Measurements from ENCODE around the gene HKDC1.

HKDC1 gene

DNA sequence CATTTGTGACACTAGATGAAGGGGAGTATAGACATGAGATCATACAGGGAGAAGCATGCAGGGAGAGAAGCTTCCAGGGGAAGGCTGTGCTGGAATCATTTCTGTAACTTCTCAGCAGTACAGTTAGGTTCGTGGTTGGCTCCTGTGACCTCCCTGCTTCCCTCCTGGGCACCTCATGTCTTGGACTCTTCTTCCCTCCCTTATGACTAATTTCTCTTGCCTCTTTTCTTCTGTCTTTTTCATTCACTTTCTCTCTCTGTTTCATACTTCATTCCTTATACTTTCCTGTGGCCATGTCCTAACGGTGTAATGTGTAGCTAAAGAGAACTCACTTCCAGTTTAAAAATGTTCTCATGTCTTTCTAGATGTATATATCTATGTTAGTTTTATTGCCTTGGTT is 19.1 kb upstream of the HKDC1 start:
- H3K36me3 ChIP-seq (ENCODE audit: control insufficient read depth, insufficient read depth, low read length): peaks cover 70% of the 10 kb centered on the region
- H3K9me3 ChIP-seq (ENCODE audit: control insufficient read depth, low read length): no peaks in the 10 kb centered on the region
- H3K4me3 ChIP-seq (ENCODE audit: extremely low read depth, insufficient read depth, low read length, poor library complexity, severe bottlenecking): no peak overlapping the region
- H3K27ac ChIP-seq (ENCODE audit: low read depth, low read length, severe bottlenecking): no peak overlapping the region
- H3K4me1 ChIP-seq (ENCODE audit: control insufficient read depth, insufficient read depth, low read length, poor library complexity, severe bottlenecking): no peaks in the 10 kb centered on the region
- 93% methylated on average over 1 of the region's 2 CpGs; no CpG with 5 or more reads in 1 of the 2 experiments for WGBS, 2 experiments (ENCODE audit: insufficient coverage in 2 of 2)

DNA sequence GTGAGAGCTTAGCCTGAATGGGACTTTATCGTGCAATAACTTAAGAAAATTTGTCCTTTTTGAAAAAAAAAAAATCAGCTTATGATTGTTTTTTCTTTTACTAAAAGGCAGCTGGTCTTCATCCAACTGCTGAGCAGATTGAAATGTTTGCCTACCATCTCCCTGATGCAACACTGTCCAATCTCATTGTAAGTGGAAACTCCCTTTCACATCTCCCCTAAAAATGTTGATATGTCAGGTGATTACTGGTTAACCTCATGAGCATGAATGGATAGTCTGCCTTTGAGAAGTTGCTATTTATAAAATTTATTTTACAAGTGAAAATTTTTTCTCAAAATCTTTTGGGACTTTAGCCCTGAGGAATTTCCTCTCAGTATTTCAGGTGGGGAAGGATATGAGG is 17.8 kb upstream of the HKDC1 start:
- no CpG with 5 or more reads among the region's 1 CpG for WGBS, 2 experiments (ENCODE audit: insufficient coverage in 2 of 2)
- H3K36me3 ChIP-seq (ENCODE audit: control insufficient read depth, insufficient read depth, low read length): peaks cover 61% of the 10 kb centered on the region
- H3K9me3 ChIP-seq (ENCODE audit: control insufficient read depth, low read length): no peaks in the 10 kb centered on the region

DNA sequence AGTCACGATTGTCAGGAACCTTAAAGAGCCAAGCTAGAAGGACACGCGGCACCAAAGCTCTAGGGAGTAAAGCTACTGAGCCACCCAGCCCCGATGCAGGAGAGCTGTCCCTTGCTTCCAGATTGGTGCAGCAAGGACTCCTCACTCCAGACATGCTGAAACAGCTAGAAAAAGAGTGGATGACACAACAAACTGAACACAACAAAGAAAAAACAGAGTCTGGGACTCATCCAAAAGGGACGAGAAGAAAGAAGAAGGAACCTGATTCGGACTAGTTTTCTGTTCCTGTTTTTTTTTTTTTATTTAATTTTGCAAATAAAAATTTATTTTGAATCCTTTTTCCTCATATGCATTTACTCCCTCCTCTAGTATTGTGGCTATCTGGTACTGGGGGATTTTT is 11.4 kb upstream of the HKDC1 start:
- peaks cover 36% of the 10 kb centered on the region for H3K36me3 ChIP-seq (ENCODE audit: control insufficient read depth, insufficient read depth, low read length)
- no peak overlapping the region for H3K27ac ChIP-seq (ENCODE audit: low read depth, low read length, severe bottlenecking)
- peaks cover 5% of the 10 kb centered on the region for H3K4me1 ChIP-seq (ENCODE audit: control insufficient read depth, insufficient read depth, low read length, poor library complexity, severe bottlenecking)
- H3K4me3 ChIP-seq (ENCODE audit: extremely low read depth, insufficient read depth, low read length, poor library complexity, severe bottlenecking): no peak overlapping the region
- H3K9me3 ChIP-seq (ENCODE audit: control insufficient read depth, low read length): no peaks in the 10 kb centered on the region
- 100% methylated on average over 3 to 4 of the region's 6 CpGs for WGBS, 2 experiments (ENCODE audit: insufficient coverage in 2 of 2)

More for the DNA sequence above, 17.8 kb upstream of the HKDC1 start:
- Histone ChIP-seq H3K27ac (ENCODE audit: low read depth, low read length, severe bottlenecking) (no peak overlapping the region), H3K4me1 (ENCODE audit: control insufficient read depth, insufficient read depth, low read length, poor library complexity, severe bottlenecking) (no peaks in the 10 kb centered on the region), H3K4me3 (ENCODE audit: extremely low read depth, insufficient read depth, low read length, poor library complexity, severe bottlenecking) (no peak overlapping the region)

- 71 to 100% methylated on average over 1 to 3 of the region's 3 CpGs for WGBS, 2 experiments (ENCODE audit: insufficient coverage in 2 of 2)
- no peak overlapping the region for H3K4me3 ChIP-seq (ENCODE audit: extremely low read depth, insufficient read depth, low read length, poor library complexity, severe bottlenecking)
- peaks cover 25% of the 10 kb centered on the region for H3K36me3 ChIP-seq (ENCODE audit: control insufficient read depth, insufficient read depth, low read length)
- H3K27ac ChIP-seq (ENCODE audit: low read depth, low read length, severe bottlenecking): no peak overlapping the region
- peaks cover 5% of the 10 kb centered on the region for H3K4me1 ChIP-seq (ENCODE audit: control insufficient read depth, insufficient read depth, low read length, poor library complexity, severe bottlenecking)
- peaks cover 5% of the 10 kb centered on the region for H3K9me3 ChIP-seq (ENCODE audit: control insufficient read depth, low read length)
Observed at GRCh38 chr10:69209787-69210484, 10.2 kb upstream of the HKDC1 start.

- Histone ChIP-seq H3K4me3 (ENCODE audit: extremely low read depth, insufficient read depth, low read length, poor library complexity, severe bottlenecking) (no peak overlapping the region), H3K9me3 (ENCODE audit: control insufficient read depth, low read length) (peaks cover 5% of the 10 kb centered on the region), H3K36me3 (ENCODE audit: control insufficient read depth, insufficient read depth, low read length) (peaks cover 20% of the 10 kb centered on the region), H3K4me1 (ENCODE audit: control insufficient read depth, insufficient read depth, low read length, poor library complexity, severe bottlenecking) (peaks cover 8% of the 10 kb centered on the region), H3K27ac (ENCODE audit: low read depth, low read length, severe bottlenecking) (no peak overlapping the region)
- WGBS, 2 experiments (ENCODE audit: insufficient coverage in 2 of 2): 69% methylated on average over 2 of the region's 2 CpGs; no CpG with 5 or more reads in 1 of the 2 experiments
Observed at GRCh38 chr10:69211104-69211503, 9.0 kb upstream of the HKDC1 start.

DNA sequence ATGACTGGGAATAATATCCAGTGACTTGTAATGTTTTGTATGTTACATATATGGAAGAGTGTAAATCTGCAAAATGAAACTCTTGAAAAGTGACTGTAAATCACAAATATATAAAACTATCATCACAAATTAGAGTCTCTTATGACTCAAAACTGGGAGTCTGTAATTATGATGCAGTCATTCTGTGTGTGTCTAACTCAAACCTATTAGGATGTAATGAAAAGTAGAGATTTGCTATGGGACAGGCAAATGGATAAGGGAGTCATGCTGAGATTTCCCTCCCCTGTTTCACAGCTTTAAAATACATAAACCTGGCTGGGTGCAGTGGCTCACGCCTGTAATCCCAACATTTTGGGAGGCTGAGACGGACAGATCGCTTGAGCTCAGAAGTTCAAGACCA is 8.6 kb upstream of the HKDC1 start:
- no peak overlapping the region for H3K27ac ChIP-seq (ENCODE audit: low read depth, low read length, severe bottlenecking)
- peaks cover 5% of the 10 kb centered on the region for H3K9me3 ChIP-seq (ENCODE audit: control insufficient read depth, low read length)
- peaks cover 20% of the 10 kb centered on the region for H3K36me3 ChIP-seq (ENCODE audit: control insufficient read depth, insufficient read depth, low read length)
- whole genome bisulfite sequencing, 2 experiments (ENCODE audit: insufficient coverage in 2 of 2): 100% methylated on average over 3 of the region's 3 CpGs
- peaks cover 11% of the 10 kb centered on the region for H3K4me1 ChIP-seq (ENCODE audit: control insufficient read depth, insufficient read depth, low read length, poor library complexity, severe bottlenecking)
- no peak overlapping the region for H3K4me3 ChIP-seq (ENCODE audit: extremely low read depth, insufficient read depth, low read length, poor library complexity, severe bottlenecking)

- H3K36me3 ChIP-seq (ENCODE audit: control insufficient read depth, insufficient read depth, low read length): peaks cover 2% of the 10 kb centered on the region
- H3K4me1 ChIP-seq (ENCODE audit: control insufficient read depth, insufficient read depth, low read length, poor library complexity, severe bottlenecking): peaks cover 16% of the 10 kb centered on the region
- H3K4me3 ChIP-seq (ENCODE audit: extremely low read depth, insufficient read depth, low read length, poor library complexity, severe bottlenecking): no peak overlapping the region
- no peak overlapping the region for H3K27ac ChIP-seq (ENCODE audit: low read depth, low read length, severe bottlenecking)
- WGBS, 2 experiments (ENCODE audit: insufficient coverage in 2 of 2): 83 to 98% methylated on average over 2 to 3 of the region's 5 CpGs
- peaks cover 5% of the 10 kb centered on the region for H3K9me3 ChIP-seq (ENCODE audit: control insufficient read depth, low read length)
Observed at GRCh38 chr10:69213591-69214311, 6.4 kb upstream of the HKDC1 start.

GRCh38 chr10:69214666-69215131 is 5.4 kb upstream of the HKDC1 start:
- Histone ChIP-seq H3K4me3 (ENCODE audit: extremely low read depth, insufficient read depth, low read length, poor library complexity, severe bottlenecking) (no peak overlapping the region), H3K9me3 (ENCODE audit: control insufficient read depth, low read length) (peaks cover 5% of the 10 kb centered on the region), H3K4me1 (ENCODE audit: control insufficient read depth, insufficient read depth, low read length, poor library complexity, severe bottlenecking) (peaks cover 20% of the 10 kb centered on the region), H3K27ac (ENCODE audit: low read depth, low read length, severe bottlenecking) (no peak overlapping the region), H3K36me3 (ENCODE audit: control insufficient read depth, insufficient read depth, low read length) (no peaks in the 10 kb centered on the region)
- WGBS, 2 experiments (ENCODE audit: insufficient coverage in 2 of 2): 100% methylated on average over 1 of the region's 6 CpGs; no CpG with 5 or more reads in 1 of the 2 experiments

GRCh38 chr10:69215405-69216171 is 4.5 kb upstream of the HKDC1 start:
- no peak overlapping the region for H3K4me3 ChIP-seq (ENCODE audit: extremely low read depth, insufficient read depth, low read length, poor library complexity, severe bottlenecking)
- peaks cover 20% of the 10 kb centered on the region for H3K4me1 ChIP-seq (ENCODE audit: control insufficient read depth, insufficient read depth, low read length, poor library complexity, severe bottlenecking)
- H3K27ac ChIP-seq (ENCODE audit: low read depth, low read length, severe bottlenecking): no peak overlapping the region
- no peaks in the 10 kb centered on the region for H3K36me3 ChIP-seq (ENCODE audit: control insufficient read depth, insufficient read depth, low read length)
- H3K9me3 ChIP-seq (ENCODE audit: control insufficient read depth, low read length): peaks cover 5% of the 10 kb centered on the region
- 78 to 80% methylated on average over 7 to 8 of the region's 10 CpGs for WGBS, 2 experiments (ENCODE audit: insufficient coverage in 2 of 2)

DNA sequence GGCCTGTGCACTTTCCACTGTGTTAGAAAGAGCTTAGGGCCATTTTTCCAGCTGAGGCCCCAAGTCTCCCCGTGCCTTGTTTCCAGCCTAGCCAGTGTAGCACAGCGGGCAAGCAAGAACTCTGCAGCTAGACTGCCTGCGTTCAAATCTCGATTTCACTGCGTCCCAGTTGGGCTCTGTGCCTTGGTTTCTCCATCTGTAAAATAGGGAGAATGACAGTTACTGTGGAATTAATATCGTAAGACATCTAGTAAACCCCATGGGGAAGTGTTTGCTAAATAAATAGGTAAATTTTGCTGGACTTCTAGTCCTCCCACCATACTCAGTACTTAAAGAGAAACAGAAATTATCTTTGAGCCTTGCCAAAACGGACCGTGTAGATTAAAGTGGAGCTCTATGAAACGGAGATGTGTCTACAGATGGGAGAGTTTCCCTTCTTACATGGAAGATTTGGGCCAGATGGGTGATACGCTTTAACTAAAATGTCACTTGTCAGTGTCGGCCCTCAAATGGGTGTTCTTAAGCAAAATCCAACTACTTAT is 3.5 kb upstream of the HKDC1 start:
- H3K4me3 ChIP-seq (ENCODE audit: extremely low read depth, insufficient read depth, low read length, poor library complexity, severe bottlenecking): no peak overlapping the region
- peaks cover 16% of the 10 kb centered on the region for H3K4me1 ChIP-seq (ENCODE audit: control insufficient read depth, insufficient read depth, low read length, poor library complexity, severe bottlenecking)
- 84 to 98% methylated on average over 5 to 7 of the region's 11 CpGs for WGBS, 2 experiments (ENCODE audit: insufficient coverage in 2 of 2)
- H3K36me3 ChIP-seq (ENCODE audit: control insufficient read depth, insufficient read depth, low read length): no peaks in the 10 kb centered on the region
- H3K9me3 ChIP-seq (ENCODE audit: control insufficient read depth, low read length): peaks cover 5% of the 10 kb centered on the region
- peak overlapping the region; percentile 5 for H3K27ac ChIP-seq (ENCODE audit: low read depth, low read length, severe bottlenecking)
